ENCODE measurements around the gene RAP1GAP. TPM values are rescaled to one million over a fixed set of nuclear protein-coding genes. Genes with fewer than 3 reads are reported as not detected.

Gene RAP1GAP
- total and polyA plus RNA-seq, 5 donors from 2014 or later, result 0.84 TPM; not detected in 4

GRCh38 chr1:21624571-21625389 lies 44.4 kb downstream of the RAP1GAP start:
- no peak overlapping the region for H3K27ac Mint-ChIP-seq
- ATAC-seq (ENCODE audit: low read depth in 2 of 2) (no peak), DNase-seq (no peak)
- H3K9me3 Mint-ChIP-seq, result peaks cover 0 to 2% (median 0%) of the 10 kb centered on the region in 7 donors
- peaks cover 2% of the 10 kb centered on the region for H3K27me3 ChIP-seq (ENCODE audit: control insufficient read depth, insufficient read depth, low read length)
- no peak overlapping the region for H3K27ac ChIP-seq (ENCODE audit: insufficient read depth, low read length, poor library complexity, severe bottlenecking)
- no peaks in the 10 kb centered on the region for H3K36me3 Mint-ChIP-seq
- H3K4me1 ChIP-seq (ENCODE audit: control insufficient read depth, insufficient read depth, low read length, poor library complexity, severe bottlenecking), result no peaks in the 10 kb centered on the region
- H3K4me1 Mint-ChIP-seq, result peaks cover 0 to 7% (median 2%) of the 10 kb centered on the region in 4 donors
- no peaks in the 10 kb centered on the region for H3K36me3 ChIP-seq (ENCODE audit: control insufficient read depth, insufficient read depth, low read length)
- H3K4me3 ChIP-seq (ENCODE audit: low read depth, low read length), result no peak overlapping the region
- peaks cover 15% of the 10 kb centered on the region for H3K27me3 Mint-ChIP-seq
- H3K4me3 Mint-ChIP-seq, result no peak overlapping the region
- no peaks in the 10 kb centered on the region for H3K9me3 ChIP-seq (ENCODE audit: control insufficient read depth in 2 of 2, low read length in 2 of 2)

GRCh38 chr1:21623410-21623961 lies 45.7 kb downstream of the RAP1GAP start:
- H3K4me3 ChIP-seq (ENCODE audit: low read depth, low read length), result no peak overlapping the region
- DNase-seq (no peak), ATAC-seq (ENCODE audit: low read depth in 2 of 2) (no peak)
- Mint-ChIP-seq H3K27me3 (peaks cover 17% of the 10 kb centered on the region), H3K36me3 (no peaks in the 10 kb centered on the region), H3K27ac (peak overlapping the region in 1 of 3 donors; percentile 5), H3K4me3 (no peak overlapping the region), H3K9me3 (peaks cover 0 to 2% (median 0%) of the 10 kb centered on the region in 7 donors), H3K4me1 (peaks cover 0 to 7% (median 2%) of the 10 kb centered on the region in 4 donors)
- no peaks in the 10 kb centered on the region for H3K36me3 ChIP-seq (ENCODE audit: control insufficient read depth, insufficient read depth, low read length)
- no peaks in the 10 kb centered on the region for H3K4me1 ChIP-seq (ENCODE audit: control insufficient read depth, insufficient read depth, low read length, poor library complexity, severe bottlenecking)
- H3K27ac ChIP-seq (ENCODE audit: insufficient read depth, low read length, poor library complexity, severe bottlenecking), result no peak overlapping the region
- peaks cover 2% of the 10 kb centered on the region for H3K27me3 ChIP-seq (ENCODE audit: control insufficient read depth, insufficient read depth, low read length)
- H3K9me3 ChIP-seq (ENCODE audit: control insufficient read depth in 2 of 2, low read length in 2 of 2), result no peaks in the 10 kb centered on the region

GRCh38 chr1:21622466-21623315 lies 46.5 kb downstream of the RAP1GAP start:
- peak overlapping the region in 3 of 4 donors; percentile 72 to 86 (median 74) for H3K4me3 Mint-ChIP-seq
- peak in 2 of 3 donors; percentile 10 to 30 for DNase-seq
- Histone ChIP-seq H3K4me3 (ENCODE audit: low read depth, low read length) (no peak overlapping the region), H3K27me3 (ENCODE audit: control insufficient read depth, insufficient read depth, low read length) (peaks cover 2% of the 10 kb centered on the region), H3K4me1 (ENCODE audit: control insufficient read depth, insufficient read depth, low read length, poor library complexity, severe bottlenecking) (no peaks in the 10 kb centered on the region), H3K9me3 (ENCODE audit: control insufficient read depth in 2 of 2, low read length in 2 of 2) (no peaks in the 10 kb centered on the region), H3K36me3 (ENCODE audit: control insufficient read depth, insufficient read depth, low read length) (no peaks in the 10 kb centered on the region), H3K27ac (ENCODE audit: insufficient read depth, low read length, poor library complexity, severe bottlenecking) (no peak overlapping the region)
- H3K9me3 Mint-ChIP-seq, result peaks cover 0 to 2% (median 0%) of the 10 kb centered on the region in 7 donors
- peaks cover 0 to 7% (median 2%) of the 10 kb centered on the region in 4 donors for H3K4me1 Mint-ChIP-seq
- H3K36me3 Mint-ChIP-seq, result no peaks in the 10 kb centered on the region
- H3K27me3 Mint-ChIP-seq, result peaks cover 21% of the 10 kb centered on the region
- peak in 1 of 2 donors; percentile 45 for ATAC-seq (ENCODE audit: low read depth in 2 of 2)
- no peak overlapping the region for H3K27ac Mint-ChIP-seq

- H3K9me3 ChIP-seq (ENCODE audit: control insufficient read depth in 2 of 2, low read length in 2 of 2), result no peaks in the 10 kb centered on the region
- peaks cover 2% of the 10 kb centered on the region for H3K27me3 ChIP-seq (ENCODE audit: control insufficient read depth, insufficient read depth, low read length)
- Mint-ChIP-seq H3K4me3 (peak overlapping the region in 2 of 4 donors; percentile 62 to 72), H3K4me1 (peaks cover 0 to 7% (median 2%) of the 10 kb centered on the region in 4 donors), H3K27me3 (peaks cover 21% of the 10 kb centered on the region), H3K27ac (no peak overlapping the region), H3K36me3 (no peaks in the 10 kb centered on the region), H3K9me3 (peaks cover 0 to 2% (median 0%) of the 10 kb centered on the region in 7 donors)
- no peak overlapping the region for H3K27ac ChIP-seq (ENCODE audit: insufficient read depth, low read length, poor library complexity, severe bottlenecking)
- H3K4me3 ChIP-seq (ENCODE audit: low read depth, low read length), result no peak overlapping the region
- DNase-seq, result no peak
- no peak for ATAC-seq (ENCODE audit: low read depth in 2 of 2)
- no peaks in the 10 kb centered on the region for H3K4me1 ChIP-seq (ENCODE audit: control insufficient read depth, insufficient read depth, low read length, poor library complexity, severe bottlenecking)
- no peaks in the 10 kb centered on the region for H3K36me3 ChIP-seq (ENCODE audit: control insufficient read depth, insufficient read depth, low read length)
These were observed 47.3 kb downstream of the RAP1GAP start for GRCh38 chr1:21621761-21622436.

- H3K4me1 Mint-ChIP-seq, result peaks cover 0 to 7% (median 2%) of the 10 kb centered on the region in 4 donors
- H3K27me3 ChIP-seq (ENCODE audit: control insufficient read depth, insufficient read depth, low read length), result peaks cover 2% of the 10 kb centered on the region
These were observed 48.1 kb downstream of the RAP1GAP start for GRCh38 chr1:21621051-21621450.

GRCh38 chr1:21620496-21620895 lies 48.7 kb downstream of the RAP1GAP start:
- peaks cover 0 to 2% (median 0%) of the 10 kb centered on the region in 7 donors for H3K9me3 Mint-ChIP-seq
- peaks cover 25% of the 10 kb centered on the region for H3K27me3 Mint-ChIP-seq
- no peaks in the 10 kb centered on the region for H3K36me3 Mint-ChIP-seq
- no peak overlapping the region for H3K4me3 Mint-ChIP-seq
- ATAC-seq (ENCODE audit: low read depth in 2 of 2) (no peak), DNase-seq (no peak)
- H3K4me1 Mint-ChIP-seq, result peaks cover 0 to 7% (median 2%) of the 10 kb centered on the region in 4 donors
- Histone ChIP-seq H3K27me3 (ENCODE audit: control insufficient read depth, insufficient read depth, low read length) (peaks cover 2% of the 10 kb centered on the region), H3K36me3 (ENCODE audit: control insufficient read depth, insufficient read depth, low read length) (no peaks in the 10 kb centered on the region), H3K9me3 (ENCODE audit: control insufficient read depth in 2 of 2, low read length in 2 of 2) (no peaks in the 10 kb centered on the region), H3K4me1 (ENCODE audit: control insufficient read depth, insufficient read depth, low read length, poor library complexity, severe bottlenecking) (no peaks in the 10 kb centered on the region), H3K27ac (ENCODE audit: insufficient read depth, low read length, poor library complexity, severe bottlenecking) (no peak overlapping the region), H3K4me3 (ENCODE audit: low read depth, low read length) (no peak overlapping the region)
- H3K27ac Mint-ChIP-seq, result no peak overlapping the region

More at GRCh38 chr1:21621051-21621450, 48.1 kb downstream of the RAP1GAP start:
- peaks cover 0 to 2% (median 0%) of the 10 kb centered on the region in 7 donors for H3K9me3 Mint-ChIP-seq
- peaks cover 25% of the 10 kb centered on the region for H3K27me3 Mint-ChIP-seq
- ATAC-seq (ENCODE audit: low read depth in 2 of 2), result no peak
- Histone ChIP-seq H3K9me3 (ENCODE audit: control insufficient read depth in 2 of 2, low read length in 2 of 2) (no peaks in the 10 kb centered on the region), H3K27ac (ENCODE audit: insufficient read depth, low read length, poor library complexity, severe bottlenecking) (no peak overlapping the region), H3K4me3 (ENCODE audit: low read depth, low read length) (no peak overlapping the region), H3K36me3 (ENCODE audit: control insufficient read depth, insufficient read depth, low read length) (no peaks in the 10 kb centered on the region), H3K4me1 (ENCODE audit: control insufficient read depth, insufficient read depth, low read length, poor library complexity, severe bottlenecking) (no peaks in the 10 kb centered on the region)
- no peak overlapping the region for H3K4me3 Mint-ChIP-seq
- no peak overlapping the region for H3K27ac Mint-ChIP-seq
- H3K36me3 Mint-ChIP-seq, result no peaks in the 10 kb centered on the region
- no peak for DNase-seq

GRCh38 chr1:21620011-21620410 lies 49.1 kb downstream of the RAP1GAP start:
- peaks cover 2% of the 10 kb centered on the region for H3K27me3 ChIP-seq (ENCODE audit: control insufficient read depth, insufficient read depth, low read length)
- H3K4me1 ChIP-seq (ENCODE audit: control insufficient read depth, insufficient read depth, low read length, poor library complexity, severe bottlenecking), result no peaks in the 10 kb centered on the region
- Mint-ChIP-seq H3K9me3 (peaks cover 0 to 2% (median 0%) of the 10 kb centered on the region in 7 donors), H3K4me1 (peaks cover 0 to 7% (median 2%) of the 10 kb centered on the region in 4 donors), H3K27me3 (peaks cover 25% of the 10 kb centered on the region), H3K36me3 (no peaks in the 10 kb centered on the region), H3K27ac (peak overlapping the region in 1 of 3 donors; percentile 77), H3K4me3 (no peak overlapping the region)
- no peak overlapping the region for H3K4me3 ChIP-seq (ENCODE audit: low read depth, low read length)
- H3K27ac ChIP-seq (ENCODE audit: insufficient read depth, low read length, poor library complexity, severe bottlenecking), result no peak overlapping the region
- H3K36me3 ChIP-seq (ENCODE audit: control insufficient read depth, insufficient read depth, low read length), result no peaks in the 10 kb centered on the region
- DNase-seq (no peak), ATAC-seq (ENCODE audit: low read depth in 2 of 2) (no peak)
- H3K9me3 ChIP-seq (ENCODE audit: control insufficient read depth in 2 of 2, low read length in 2 of 2), result no peaks in the 10 kb centered on the region
